Tibial nerve (tissue), 4 donors: Measurements from ENCODE around the gene ARMH2. TPM values are rescaled to one million over a fixed set of nuclear protein-coding genes. Genes with fewer than 3 reads are reported as not detected.
A peak's percentile ranks its signal among the peaks of the same experiment; 100 is the strongest.

ENCODE experiments used
- DNase-seq, 2 donors: peaks; one replicate each; pipeline ENCODE4 v3.0.0-alpha.2; 2019; ENCODE audit warnings: low spot score in 2 of 2
- H3K27ac ChIP-seq, 4 donors: fragments of 200-600 bp; sonication (generic) in 3 of 4; one replicate each; pipeline ENCODE4 v1.5.1; 2017 to 2019; ENCODE audit warnings: mild to moderate bottlenecking in 1 of 4
- H3K27me3 ChIP-seq, 2 donors: fragments of 200-600 bp; sonication (generic) in 1 of 2; one replicate each; pipeline versions ENCODE4 v1.5.1 to v1.6.0; 2017 to 2019
- H3K36me3 ChIP-seq, 3 donors: fragments of 200-600 bp; sonication (generic); one replicate each; pipeline ENCODE4 v1.5.1; 2018 to 2019
- H3K4me1 ChIP-seq, 4 donors: fragments of 200-600 bp; sonication (generic) in 3 of 4; one replicate each; pipeline ENCODE4 v1.5.1; 2017 to 2019
- H3K4me3 ChIP-seq, 4 donors: fragments of 200-600 bp; sonication (generic) in 3 of 4; one replicate each; pipeline ENCODE4 v1.5.1; 2017 to 2019; ENCODE audit warnings: mild to moderate bottlenecking in 1 of 4, moderate library complexity in 1 of 4
- H3K9me3 ChIP-seq, 4 donors: fragments of 200-600 bp; sonication (generic) in 3 of 4; one replicate each; pipeline ENCODE4 v1.5.1; 2017 to 2019
- CTCF ChIP-seq, 5 experiments: fragments of 200-600 bp in 3 of 5; fragments of 450-650 bp in 2 of 5; sonication (generic) in 3 of 5; IDR thresholded peaks; one replicate each; pipeline ENCODE4 v1.5.1; 2016 to 2019; ENCODE audit warnings: antibody characterized with exemption in 5 of 5, mild to moderate bottlenecking in 3 of 5, moderate library complexity in 2 of 5
- EP300 ChIP-seq, 2 donors: sonication (generic); formaldehyde crosslinking; IDR thresholded peaks; one replicate each; pipeline ENCODE4 v1.6.1; 2017; ENCODE audit warnings: antibody characterized with exemption in 2 of 2, mild to moderate bottlenecking in 1 of 2
- POLR2A ChIP-seq, 2 donors: fragments of 450-650 bp; IDR thresholded peaks; one replicate each; pipeline ENCODE4 v1.6.1; 2017; ENCODE audit warnings: antibody characterized with exemption in 2 of 2, mild to moderate bottlenecking in 2 of 2, moderate library complexity in 2 of 2
- WGBS, 2 donors: methylation state at CpG; one replicate each; pipeline ENCODE4 v1.1.5; 2018; 5-methylcytosine and 5-hydroxymethylcytosine counted together
- total RNA-seq, 4 donors: library from RNA; depleted of rRNA; stranded (reverse); fragments of >200 nt; gene quantifications; one replicate each; pipeline ENCODE4 v1.1.0, GENCODE V29; 2016

Gene ARMH2
- total RNA-seq, 4 donors from 2014 or later = not detected

- WGBS, 2 donors = 63 to 69% methylated on average over 1 of the region's 1 CpG
- Histone ChIP-seq H3K9me3 (no peaks in the 10 kb centered on the region), H3K27ac (no peak overlapping the region), H3K27me3 (no peaks in the 10 kb centered on the region), H3K4me3 (no peak overlapping the region), H3K36me3 (peaks cover 0 to 11% (median 0%) of the 10 kb centered on the region in 3 donors), H3K4me1 (peaks cover 0 to 16% (median 3%) of the 10 kb centered on the region in 4 donors)
- TF ChIP-seq CTCF (IDR thresholded peaks at IDR 0.05) = no peak
- TF ChIP-seq POLR2A (IDR thresholded peaks at IDR 0.05) = no peak
- no peak for TF ChIP-seq EP300 (IDR thresholded peaks at IDR 0.05)
- DNase-seq = no peak
Measured at GRCh38 chr6:24777227-24777626, 21.5 kb downstream of the ARMH2 start.

DNA sequence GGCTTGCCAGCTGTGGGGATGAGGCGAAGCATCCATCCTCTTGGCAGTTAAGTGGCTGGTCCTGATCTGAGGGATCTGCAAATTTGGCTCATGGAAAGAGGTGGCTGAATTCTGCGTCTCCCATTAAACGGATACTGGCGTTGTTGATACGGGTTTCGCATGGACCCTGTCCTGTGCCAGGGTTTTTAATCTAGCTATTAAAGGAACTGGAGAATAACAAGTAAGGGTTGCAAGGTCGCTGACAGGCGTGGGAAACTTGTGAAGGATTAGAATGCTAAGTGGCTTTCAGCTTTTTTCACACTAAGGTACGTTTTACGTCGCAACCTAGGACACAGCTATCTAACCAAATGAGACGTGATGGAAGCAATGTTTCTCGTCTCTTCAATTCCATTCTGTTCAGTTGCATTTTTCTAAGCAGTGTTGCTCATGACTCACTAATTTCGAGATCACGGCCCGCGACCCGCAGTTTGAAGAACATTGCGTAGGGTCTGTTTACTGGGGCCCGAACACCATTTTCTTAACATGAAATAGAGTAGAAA, 23.1 kb downstream of the ARMH2 start:
- H3K27ac ChIP-seq = peak overlapping the region; percentile 93 to 99 (median 99)
- H3K36me3 ChIP-seq = no peaks in the 10 kb centered on the region
- H3K4me3 ChIP-seq = peak overlapping the region; percentile 95 to 99 (median 98)
- TF ChIP-seq EP300 (IDR thresholded peaks at IDR 0.05) = no peak
- no peak for TF ChIP-seq POLR2A (IDR thresholded peaks at IDR 0.05)
- no peak for TF ChIP-seq CTCF (IDR thresholded peaks at IDR 0.05)
- 2 to 4% methylated on average over 20 of the region's 20 CpGs for WGBS, 2 donors
- DNase-seq = no peak
- H3K4me1 ChIP-seq = peaks cover 0 to 16% (median 3%) of the 10 kb centered on the region in 4 donors
- no peaks in the 10 kb centered on the region for H3K9me3 ChIP-seq
- no peaks in the 10 kb centered on the region for H3K27me3 ChIP-seq

DNA sequence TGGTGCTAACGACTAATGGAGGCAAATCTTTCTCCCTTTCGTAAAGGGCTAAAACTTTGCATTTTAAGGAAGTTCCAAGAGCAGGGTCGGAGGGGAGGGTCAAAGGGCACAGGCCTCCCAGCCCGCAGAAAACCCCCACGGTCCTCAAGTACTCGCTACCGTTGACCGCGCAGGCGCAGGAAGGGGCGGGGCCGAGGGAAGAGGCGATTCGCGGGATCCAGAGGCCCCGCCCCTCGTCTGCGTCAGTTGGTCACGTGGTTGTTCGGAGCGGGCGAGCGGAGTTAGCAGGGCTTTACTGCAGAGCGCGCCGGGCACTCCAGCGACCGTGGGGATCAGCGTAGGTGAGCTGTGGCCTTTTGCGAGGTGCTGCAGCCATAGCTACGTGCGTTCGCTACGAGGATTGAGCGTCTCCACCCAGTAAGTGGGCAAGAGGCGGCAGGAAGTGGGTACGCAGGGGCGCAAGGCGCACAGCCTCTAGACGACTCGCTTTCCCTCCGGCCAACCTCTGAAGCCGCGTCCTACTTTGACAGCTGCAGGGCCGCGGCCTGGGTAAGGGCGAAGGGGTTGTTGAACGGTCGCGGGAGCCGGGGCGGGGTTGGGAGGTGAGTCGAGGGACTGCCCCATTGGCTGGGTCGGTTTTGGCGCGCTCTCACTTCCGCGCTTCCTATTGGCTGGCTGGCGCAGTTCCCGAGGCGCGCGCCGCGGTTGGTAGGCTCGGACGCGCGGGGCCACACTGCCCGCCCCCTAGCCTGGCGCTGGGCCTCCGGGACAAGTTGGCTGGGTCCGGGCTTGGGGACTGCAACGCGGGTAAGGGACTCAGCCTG, 23.8 kb downstream of the ARMH2 start, which contains the start of gene GMNN:
GMNN (plus strand) TSS at position 242 of the 824 bp plus-strand sequence. CDS start 2,310 bp downstream, outside the sequence.
- H3K4me1 ChIP-seq = peaks cover 0 to 16% (median 3%) of the 10 kb centered on the region in 4 donors
- peak within 1 kb of the TSS; percentile 95 to 99 (median 98) for H3K4me3 ChIP-seq
- WGBS, 2 donors = 0% methylated on average over 46 to 54 of the region's 75 CpGs
- H3K27ac ChIP-seq = peak within 1 kb of the TSS; percentile 93 to 99 (median 99)
- H3K36me3 ChIP-seq = no peaks in the 10 kb centered on the region
- no peaks in the 10 kb centered on the region for H3K27me3 ChIP-seq
- no peaks in the 10 kb centered on the region for H3K9me3 ChIP-seq
- peak; percentile 97 to 98 for DNase-seq
- TF ChIP-seq CTCF (IDR thresholded peaks at IDR 0.05) (peak in 1 of 5 experiments; percentile 13), EP300 (IDR thresholded peaks at IDR 0.05) (peak; percentile 75 to 92), POLR2A (IDR thresholded peaks at IDR 0.05) (peak; percentile 77 to 88)

GRCh38 chr6:24768361-24768760, 30.4 kb downstream of the ARMH2 start:
- H3K27me3 ChIP-seq = no peaks in the 10 kb centered on the region

More at GRCh38 chr6:24768361-24768760, 30.4 kb downstream of the ARMH2 start:
- Histone ChIP-seq H3K4me3 (no peak overlapping the region), H3K4me1 (no peaks in the 10 kb centered on the region), H3K36me3 (no peaks in the 10 kb centered on the region), H3K9me3 (no peaks in the 10 kb centered on the region), H3K27ac (no peak overlapping the region)
- no peak for DNase-seq
- no peak for TF ChIP-seq CTCF (IDR thresholded peaks at IDR 0.05)
- no peak for TF ChIP-seq POLR2A (IDR thresholded peaks at IDR 0.05)
- no peak for TF ChIP-seq EP300 (IDR thresholded peaks at IDR 0.05)
- WGBS, 2 donors = 89 to 95% methylated on average over 5 of the region's 5 CpGs
